BE2C (cell line): Measurements from ENCODE around the gene ARSK.

ENCODE experiments used
- DNase-seq: peaks from one replicate; pipeline ENCODE4 v3.0.0-alpha.2; 2020
- H3K27me3 ChIP-seq: fragments of 250-450 bp; sonication (Bioruptor Pico); 2 replicates; pipeline ENCODE4 v1.5.1; 2020; ENCODE audit warnings: mild to moderate bottlenecking
- H3K36me3 ChIP-seq: fragments of 250-450 bp; sonication (Bioruptor Pico); 2 replicates; pipeline ENCODE4 v1.5.1; 2020; ENCODE audit warnings: mild to moderate bottlenecking
- H3K4me1 ChIP-seq: fragments of 250-450 bp; sonication (Bioruptor Pico); 2 replicates; pipeline ENCODE4 v1.5.1; 2020
- H3K4me3 ChIP-seq: 2 replicates; pipeline ENCODE4 v1.5.1; 2011; ENCODE audit warnings: low read depth, low read length
- H3K9me3 ChIP-seq: fragments of 250-450 bp; sonication (Bioruptor Pico); 2 replicates; pipeline ENCODE4 v1.5.1; 2020
- TF ChIP-seq, protein P1 (sequence below): IDR thresholded peaks from 2 replicates; pipeline ENCODE4 v1.5.1; 2012; ENCODE audit warnings: mild to moderate bottlenecking, low read depth, low read length

ARSK gene

GRCh38 chr5:95619514-95620029 lies 64.7 kb downstream of the ARSK start:
- Histone ChIP-seq H3K9me3 (no peaks in the 10 kb centered on the region), H3K36me3 (no peaks in the 10 kb centered on the region), H3K4me3 (no peak overlapping the region), H3K27me3 (no peaks in the 10 kb centered on the region), H3K4me1 (no peaks in the 10 kb centered on the region; the same call in 1 of the 2 replicates)
- DNase-seq: no peak
- TF ChIP-seq, protein P1, sequence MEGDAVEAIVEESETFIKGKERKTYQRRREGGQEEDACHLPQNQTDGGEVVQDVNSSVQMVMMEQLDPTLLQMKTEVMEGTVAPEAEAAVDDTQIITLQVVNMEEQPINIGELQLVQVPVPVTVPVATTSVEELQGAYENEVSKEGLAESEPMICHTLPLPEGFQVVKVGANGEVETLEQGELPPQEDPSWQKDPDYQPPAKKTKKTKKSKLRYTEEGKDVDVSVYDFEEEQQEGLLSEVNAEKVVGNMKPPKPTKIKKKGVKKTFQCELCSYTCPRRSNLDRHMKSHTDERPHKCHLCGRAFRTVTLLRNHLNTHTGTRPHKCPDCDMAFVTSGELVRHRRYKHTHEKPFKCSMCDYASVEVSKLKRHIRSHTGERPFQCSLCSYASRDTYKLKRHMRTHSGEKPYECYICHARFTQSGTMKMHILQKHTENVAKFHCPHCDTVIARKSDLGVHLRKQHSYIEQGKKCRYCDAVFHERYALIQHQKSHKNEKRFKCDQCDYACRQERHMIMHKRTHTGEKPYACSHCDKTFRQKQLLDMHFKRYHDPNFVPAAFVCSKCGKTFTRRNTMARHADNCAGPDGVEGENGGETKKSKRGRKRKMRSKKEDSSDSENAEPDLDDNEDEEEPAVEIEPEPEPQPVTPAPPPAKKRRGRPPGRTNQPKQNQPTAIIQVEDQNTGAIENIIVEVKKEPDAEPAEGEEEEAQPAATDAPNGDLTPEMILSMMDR: no peak

DNA sequence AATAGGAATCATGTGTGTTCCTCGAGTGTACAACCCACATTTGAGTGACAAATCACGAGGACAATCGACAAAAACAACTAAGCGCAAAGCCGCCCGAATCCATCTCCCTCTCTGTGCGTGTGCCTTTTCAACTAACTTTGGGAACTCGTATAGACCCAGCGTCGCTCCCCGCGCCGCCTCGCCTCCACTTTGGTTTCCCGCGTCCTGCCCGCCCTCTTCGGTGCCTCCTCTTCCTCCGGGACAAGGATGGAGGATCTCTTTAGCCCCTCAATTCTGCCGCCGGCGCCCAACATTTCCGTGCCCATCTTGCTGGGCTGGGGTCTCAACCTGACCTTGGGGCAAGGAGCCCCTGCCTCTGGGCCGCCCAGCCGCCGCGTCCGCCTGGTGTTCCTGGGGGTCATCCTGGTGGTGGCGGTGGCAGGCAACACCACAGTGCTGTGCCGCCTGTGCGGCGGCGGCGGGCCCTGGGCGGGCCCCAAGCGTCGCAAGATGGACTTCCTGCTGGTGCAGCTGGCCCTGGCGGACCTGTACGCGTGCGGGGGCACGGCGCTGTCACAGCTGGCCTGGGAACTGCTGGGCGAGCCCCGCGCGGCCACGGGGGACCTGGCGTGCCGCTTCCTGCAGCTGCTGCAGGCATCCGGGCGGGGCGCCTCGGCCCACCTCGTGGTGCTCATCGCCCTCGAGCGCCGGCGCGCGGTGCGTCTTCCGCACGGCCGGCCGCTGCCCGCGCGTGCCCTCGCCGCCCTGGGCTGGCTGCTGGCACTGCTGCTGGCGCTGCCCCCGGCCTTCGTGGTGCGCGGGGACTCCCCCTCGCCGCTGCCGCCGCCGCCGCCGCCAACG lies 65.3 kb downstream of the ARSK start, which contains the start of gene GPR150:
GPR150 (plus strand) TSS at position 58 of the 840 bp plus-strand sequence; CDS start at position 247, 189 bp downstream.
- no peaks in the 10 kb centered on the region for H3K9me3 ChIP-seq
- H3K36me3 ChIP-seq: no peaks in the 10 kb centered on the region
- no peaks in the 10 kb centered on the region; the same call in 1 of the 2 replicates for H3K4me1 ChIP-seq
- peak within 1 kb of the TSS; percentile 51 for H3K4me3 ChIP-seq
- peak; percentile 86 for DNase-seq
- TF ChIP-seq, protein P1: no peak
- H3K27me3 ChIP-seq: no peaks in the 10 kb centered on the region

DNA sequence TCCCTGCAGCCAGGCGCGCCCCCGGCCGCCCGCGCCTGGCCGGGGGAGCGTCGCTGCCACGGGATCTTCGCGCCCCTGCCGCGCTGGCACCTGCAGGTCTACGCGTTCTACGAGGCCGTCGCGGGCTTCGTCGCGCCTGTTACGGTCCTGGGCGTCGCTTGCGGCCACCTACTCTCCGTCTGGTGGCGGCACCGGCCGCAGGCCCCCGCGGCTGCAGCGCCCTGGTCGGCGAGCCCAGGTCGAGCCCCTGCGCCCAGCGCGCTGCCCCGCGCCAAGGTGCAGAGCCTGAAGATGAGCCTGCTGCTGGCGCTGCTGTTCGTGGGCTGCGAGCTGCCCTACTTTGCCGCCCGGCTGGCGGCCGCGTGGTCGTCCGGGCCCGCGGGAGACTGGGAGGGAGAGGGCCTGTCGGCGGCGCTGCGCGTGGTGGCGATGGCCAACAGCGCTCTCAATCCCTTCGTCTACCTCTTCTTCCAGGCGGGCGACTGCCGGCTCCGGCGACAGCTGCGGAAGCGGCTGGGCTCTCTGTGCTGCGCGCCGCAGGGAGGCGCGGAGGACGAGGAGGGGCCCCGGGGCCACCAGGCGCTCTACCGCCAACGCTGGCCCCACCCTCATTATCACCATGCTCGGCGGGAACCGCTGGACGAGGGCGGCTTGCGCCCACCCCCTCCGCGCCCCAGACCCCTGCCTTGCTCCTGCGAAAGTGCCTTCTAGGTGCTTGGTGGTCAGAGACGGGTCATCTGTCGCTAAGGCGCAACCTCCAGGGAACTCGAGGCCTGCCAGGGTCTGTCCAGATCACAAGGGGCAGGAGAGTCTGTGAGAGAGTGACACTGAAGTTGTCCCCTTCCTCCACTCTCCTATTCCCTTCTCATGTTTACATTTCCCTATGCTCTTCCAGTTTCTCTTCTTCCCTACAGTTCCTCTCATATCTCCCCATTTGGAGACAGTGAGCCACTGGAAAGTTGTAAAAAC lies 66.3 kb downstream of the ARSK start:
- DNase-seq: peak; percentile 67
- Histone ChIP-seq H3K4me1 (no peaks in the 10 kb centered on the region; the same call in 1 of the 2 replicates), H3K36me3 (no peaks in the 10 kb centered on the region), H3K4me3 (peak overlapping the region; percentile 51), H3K27me3 (no peaks in the 10 kb centered on the region), H3K9me3 (no peaks in the 10 kb centered on the region)
- TF ChIP-seq, protein P1: peak; percentile 4; the same call in 1 of the 2 replicates

- Histone ChIP-seq H3K9me3 (no peaks in the 10 kb centered on the region), H3K27me3 (no peaks in the 10 kb centered on the region), H3K36me3 (no peaks in the 10 kb centered on the region), H3K4me3 (no peak overlapping the region), H3K4me1 (no peaks in the 10 kb centered on the region; the same call in 1 of the 2 replicates)
- no peak for DNase-seq
- TF ChIP-seq, protein P1: no peak
Measured at GRCh38 chr5:95621839-95622629, 67.1 kb downstream of the ARSK start.

DNA sequence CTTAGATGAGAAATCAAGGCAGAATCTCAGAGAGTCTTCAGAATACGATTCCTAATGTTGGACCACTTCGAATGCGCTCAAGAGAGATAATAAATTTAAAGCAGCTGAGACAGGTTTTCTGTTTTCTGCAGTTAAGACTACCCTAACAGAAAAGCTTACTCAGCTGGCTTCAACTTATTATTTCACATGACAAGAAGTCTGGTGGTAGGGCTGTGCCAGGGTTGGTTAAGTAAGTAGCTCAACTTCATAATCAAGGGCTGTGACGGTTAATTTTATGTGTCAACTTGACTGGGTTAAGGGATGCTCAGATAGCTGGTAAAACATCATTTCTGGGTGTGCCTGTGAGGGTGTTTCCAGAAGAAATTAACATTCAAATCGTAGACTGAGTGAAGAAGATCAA lies 68.8 kb downstream of the ARSK start:
- TF ChIP-seq, protein P1: no peak
- H3K9me3 ChIP-seq: no peaks in the 10 kb centered on the region
- no peak for DNase-seq
- no peaks in the 10 kb centered on the region; the same call in 1 of the 2 replicates for H3K4me1 ChIP-seq
- no peak overlapping the region for H3K4me3 ChIP-seq
- H3K27me3 ChIP-seq: no peaks in the 10 kb centered on the region
- no peaks in the 10 kb centered on the region for H3K36me3 ChIP-seq
